Left colon (tissue), 2 donors: ENCODE results near the gene FRMD4A. TPM values are rescaled to one million over a fixed set of nuclear protein-coding genes. Genes with fewer than 3 reads are reported as not detected.

Source experiments
- ATAC-seq: fragments of 200-7000 bp; cut with Tn5 transposase; one replicate; pipeline ENCODE4 v1.9.1; 2020; ENCODE audit warnings: mild to moderate bottlenecking, moderate library complexity
- DNase-seq, 2 donors: peaks; one replicate each; pipeline ENCODE4 v3.0.0-alpha.2; 2020
- intact Hi-C, 2 donors: fragments of 100-400 bp; cut with DNase I in 1 of 2; cut with micrococcal nuclease in 1 of 2; formaldehyde crosslinking; loops; one replicate each; pipeline versions ENCODE4 v1.11.2 to v1.14.0; 2022; cut with DNase I, micrococcal nuclease
- total RNA-seq, 2 donors: library from RNA; stranded (reverse); fragmentation: NEBNext Ultra II Directional; extraction: Animal tissue kit (Norgen Biotek cat#: 25700); gene quantifications; one replicate each; pipeline ENCODE4 v1.2.1, GENCODE V29; 2021
- donor health status: DM: no; HTN: no; CAD: no.
- donor health status: DM: yes; HTN: yes; CAD: no.

Gene FRMD4A
- total RNA-seq, 2 donors from 2014 or later = 5.1 to 11.2 TPM

GRCh38 chr10:13893926-13894325 lies 436.8 kb downstream of the FRMD4A start:
- no peak for ATAC-seq
- DNase-seq = no peak
- intact Hi-C loops = no loop called here

GRCh38 chr10:13892871-13893270 lies 437.9 kb downstream of the FRMD4A start:
- no peak for DNase-seq
- intact Hi-C loops = no loop called here
- no peak for ATAC-seq

GRCh38 chr10:13892001-13892491 lies 438.7 kb downstream of the FRMD4A start:
- intact Hi-C loops = no loop called here
- ATAC-seq (no peak), DNase-seq (no peak)

GRCh38 chr10:13891128-13892000 lies 439.4 kb downstream of the FRMD4A start:
- ATAC-seq (no peak), DNase-seq (no peak)
- intact Hi-C loops = no loop called here

- DNase-seq = peak in 1 of 2 donors; percentile 19
These were observed 440.2 kb downstream of the FRMD4A start for GRCh38 chr10:13890233-13891127.

GRCh38 chr10:13887761-13888160 lies 443.0 kb downstream of the FRMD4A start:
- ATAC-seq (no peak), DNase-seq (no peak)
- intact Hi-C loops = no loop called here

More at GRCh38 chr10:13890233-13891127, 440.2 kb downstream of the FRMD4A start:
- ATAC-seq = no peak
- intact Hi-C loops = no loop called here

- DNase-seq (no peak), ATAC-seq (no peak)
- intact Hi-C loops = no loop called here
These were observed 445.3 kb downstream of the FRMD4A start for GRCh38 chr10:13885238-13885990.

GRCh38 chr10:13883636-13884444 lies 446.9 kb downstream of the FRMD4A start:
- ATAC-seq = no peak
- no peak for DNase-seq
- intact Hi-C loops = no loop called here

GRCh38 chr10:13882119-13882711 lies 448.5 kb downstream of the FRMD4A start:
- ATAC-seq (no peak), DNase-seq (no peak)
- intact Hi-C loops = no loop called here

- ATAC-seq (no peak), DNase-seq (no peak)
- intact Hi-C loops = no loop called here
These were observed 450.0 kb downstream of the FRMD4A start for GRCh38 chr10:13880760-13881159.

- ATAC-seq (no peak), DNase-seq (peak in 1 of 2 donors; percentile 42)
- intact Hi-C loops = no loop called here
These were observed 453.4 kb downstream of the FRMD4A start for GRCh38 chr10:13877154-13877909.

- DNase-seq (no peak), ATAC-seq (no peak)
- intact Hi-C loops = no loop called here
These were observed 457.5 kb downstream of the FRMD4A start for GRCh38 chr10:13873196-13873595.

GRCh38 chr10:13872411-13872810 lies 458.3 kb downstream of the FRMD4A start:
- ATAC-seq (no peak), DNase-seq (no peak)
- intact Hi-C loops = no loop called here

GRCh38 chr10:13871776-13872175 lies 458.9 kb downstream of the FRMD4A start:
- DNase-seq (no peak), ATAC-seq (no peak)
- intact Hi-C loops = no loop called here

- intact Hi-C loops = no loop called here
- ATAC-seq = no peak
- no peak for DNase-seq
These were observed 459.7 kb downstream of the FRMD4A start for GRCh38 chr10:13871011-13871410.

GRCh38 chr10:13869295-13869664 lies 461.4 kb downstream of the FRMD4A start:
- no peak for ATAC-seq
- no peak for DNase-seq
- intact Hi-C loops = no loop called here
